GM06990 (cell line): Measurements from ENCODE around the gene ZNF654.

Experiments used
- DNase-seq: peaks from one replicate; pipeline ENCODE4 v3.0.0-alpha.2; 2011; ENCODE audit not compliant: insufficient read length; ENCODE audit errors: extremely low read depth
- H3K27me3 ChIP-seq: replicated peaks from 2 replicates; pipeline ENCODE4 v1.6.0; 2011; ENCODE audit warnings: low read length; ENCODE audit not compliant: control insufficient read depth, insufficient read depth
- H3K36me3 ChIP-seq: 2 replicates; pipeline ENCODE4 v1.5.1; 2011; ENCODE audit warnings: low read length; ENCODE audit not compliant: control insufficient read depth, insufficient read depth
- H3K4me3 ChIP-seq: replicated peaks from 2 replicates; pipeline ENCODE4 v1.5.1; 2011; ENCODE audit warnings: low read depth, mild to moderate bottlenecking, control low read depth, low read length
- TF ChIP-seq, protein P1 (sequence below): IDR thresholded peaks from 2 replicates; pipeline ENCODE4 v1.5.1; 2011; ENCODE audit warnings: low read length, control low read depth, mild to moderate bottlenecking, inconsistent platforms; ENCODE audit not compliant: insufficient read depth, poor library complexity, severe bottlenecking

ZNF654 gene

GRCh38 chr3:88090681-88091080 is 31.6 kb downstream of the ZNF654 start:
- Histone ChIP-seq H3K4me3 (no peak overlapping the region), H3K27me3 (no peaks in the 10 kb centered on the region), H3K36me3 (no peaks in the 10 kb centered on the region; the same call in none of the 2 replicates)
- DNase-seq, result no peak
- TF ChIP-seq, protein P1, sequence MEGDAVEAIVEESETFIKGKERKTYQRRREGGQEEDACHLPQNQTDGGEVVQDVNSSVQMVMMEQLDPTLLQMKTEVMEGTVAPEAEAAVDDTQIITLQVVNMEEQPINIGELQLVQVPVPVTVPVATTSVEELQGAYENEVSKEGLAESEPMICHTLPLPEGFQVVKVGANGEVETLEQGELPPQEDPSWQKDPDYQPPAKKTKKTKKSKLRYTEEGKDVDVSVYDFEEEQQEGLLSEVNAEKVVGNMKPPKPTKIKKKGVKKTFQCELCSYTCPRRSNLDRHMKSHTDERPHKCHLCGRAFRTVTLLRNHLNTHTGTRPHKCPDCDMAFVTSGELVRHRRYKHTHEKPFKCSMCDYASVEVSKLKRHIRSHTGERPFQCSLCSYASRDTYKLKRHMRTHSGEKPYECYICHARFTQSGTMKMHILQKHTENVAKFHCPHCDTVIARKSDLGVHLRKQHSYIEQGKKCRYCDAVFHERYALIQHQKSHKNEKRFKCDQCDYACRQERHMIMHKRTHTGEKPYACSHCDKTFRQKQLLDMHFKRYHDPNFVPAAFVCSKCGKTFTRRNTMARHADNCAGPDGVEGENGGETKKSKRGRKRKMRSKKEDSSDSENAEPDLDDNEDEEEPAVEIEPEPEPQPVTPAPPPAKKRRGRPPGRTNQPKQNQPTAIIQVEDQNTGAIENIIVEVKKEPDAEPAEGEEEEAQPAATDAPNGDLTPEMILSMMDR, result no peak

DNA sequence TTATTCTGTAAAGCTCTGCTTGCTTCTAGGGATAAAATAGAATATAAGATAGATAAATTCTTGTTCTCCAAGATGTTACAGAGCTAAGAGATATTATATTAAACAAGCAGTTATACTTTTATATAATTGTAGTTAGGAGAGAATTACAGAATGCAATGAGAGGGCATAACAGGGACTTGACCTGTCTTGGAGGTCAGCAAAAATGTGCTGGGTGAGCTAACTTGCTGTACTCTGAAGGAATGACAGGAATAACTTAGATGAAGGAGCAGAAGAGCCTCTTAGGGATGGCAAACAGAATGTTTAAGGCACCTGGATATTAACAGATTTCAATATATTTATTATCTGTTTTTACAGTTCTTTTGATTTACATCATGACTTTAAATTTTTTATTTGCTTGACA is 33.2 kb downstream of the ZNF654 start:
- DNase-seq, result no peak
- Histone ChIP-seq H3K4me3 (no peak overlapping the region), H3K27me3 (no peaks in the 10 kb centered on the region), H3K36me3 (no peaks in the 10 kb centered on the region; the same call in 1 of the 2 replicates)
- TF ChIP-seq, protein P1, result no peak

DNA sequence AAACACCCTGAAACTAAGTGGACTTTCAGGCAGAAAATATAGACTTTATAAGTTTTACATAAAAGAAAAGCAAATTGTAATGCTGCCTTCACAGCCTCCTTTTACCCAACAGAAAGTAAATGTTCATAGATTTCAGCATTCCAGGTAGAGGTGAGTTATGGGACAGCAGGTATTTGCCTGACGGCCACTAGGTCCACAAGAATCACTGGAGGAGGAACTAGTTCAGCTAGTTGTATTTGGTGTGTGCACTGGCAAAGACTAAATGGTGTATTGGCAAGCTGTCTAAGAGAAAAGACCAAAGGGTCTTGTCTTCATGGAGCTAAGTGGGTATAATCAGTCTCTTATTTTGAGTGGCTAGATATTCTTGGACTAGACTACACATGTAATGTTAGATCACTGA is 34.2 kb downstream of the ZNF654 start:
- TF ChIP-seq, protein P1, result no peak
- H3K36me3 ChIP-seq, result no peaks in the 10 kb centered on the region; the same call in 1 of the 2 replicates
- DNase-seq, result no peak
- H3K27me3 ChIP-seq, result no peaks in the 10 kb centered on the region
- no peak overlapping the region for H3K4me3 ChIP-seq

- no peak for DNase-seq
- TF ChIP-seq, protein P1, result no peak
- H3K4me3 ChIP-seq, result no peak overlapping the region
These were observed 42.1 kb downstream of the ZNF654 start for GRCh38 chr3:88101142-88101541.

GRCh38 chr3:88105325-88105724 is 46.3 kb downstream of the ZNF654 start:
- TF ChIP-seq, protein P1, result no peak
- no peak overlapping the region for H3K4me3 ChIP-seq
- DNase-seq, result no peak
- no peaks in the 10 kb centered on the region for H3K27me3 ChIP-seq
- no peaks in the 10 kb centered on the region for H3K36me3 ChIP-seq

More at GRCh38 chr3:88101142-88101541, 42.1 kb downstream of the ZNF654 start:
- H3K36me3 ChIP-seq, result no peaks in the 10 kb centered on the region
- no peaks in the 10 kb centered on the region for H3K27me3 ChIP-seq

DNA sequence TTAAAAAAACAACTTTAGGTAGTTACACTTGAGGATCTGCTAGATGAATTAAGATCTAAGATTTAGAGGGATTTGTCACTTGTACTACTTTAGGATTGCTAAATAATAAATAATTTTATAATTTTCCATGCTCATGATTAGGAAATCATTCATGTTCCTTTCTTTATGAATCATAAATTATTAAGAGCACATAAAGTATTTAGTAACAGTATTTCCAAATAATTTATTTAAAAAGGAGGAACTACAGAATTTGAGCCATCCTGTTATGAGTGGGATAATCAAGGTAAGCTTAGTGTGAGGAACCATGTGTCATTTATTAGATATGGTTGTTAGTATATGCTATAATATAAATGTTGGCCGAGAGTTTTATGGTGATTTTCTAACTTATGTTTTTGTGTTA is 53.2 kb downstream of the ZNF654 start:
- TF ChIP-seq, protein P1, result no peak

More for the DNA sequence above, 53.2 kb downstream of the ZNF654 start:
- no peaks in the 10 kb centered on the region for H3K36me3 ChIP-seq
- no peaks in the 10 kb centered on the region for H3K27me3 ChIP-seq
- H3K4me3 ChIP-seq, result no peak overlapping the region
- DNase-seq, result no peak
